Osteocyte (in vitro differentiated cells): ENCODE results near the gene SH3BP5L. TPM values are rescaled to one million over a fixed set of nuclear protein-coding genes. Genes with fewer than 3 reads are reported as not detected.

ENCODE experiments used
- DNase-seq: peaks from one replicate; pipeline ENCODE4 v3.0.0; 2021; ENCODE audit warnings: mixed read lengths; ENCODE audit not compliant: unreplicated experiment; ENCODE audit errors: extremely low spot score
- H3K27ac Mint-ChIP-seq: one replicate; pipeline ENCODE4 v1.8.0; 2021; ENCODE audit warnings: mild to moderate bottlenecking, mixed read lengths; ENCODE audit not compliant: unreplicated experiment
- H3K27me3 Mint-ChIP-seq: one replicate; pipeline ENCODE4 v1.8.0; 2021; ENCODE audit warnings: mixed read lengths; ENCODE audit not compliant: unreplicated experiment
- H3K36me3 Mint-ChIP-seq: one replicate; pipeline ENCODE4 v1.8.0; 2021; ENCODE audit warnings: mixed read lengths; ENCODE audit not compliant: unreplicated experiment
- H3K4me1 Mint-ChIP-seq: one replicate; pipeline ENCODE4 v1.8.0; 2021; ENCODE audit warnings: mixed read lengths; ENCODE audit not compliant: unreplicated experiment
- H3K4me3 Mint-ChIP-seq: one replicate; pipeline ENCODE4 v1.8.0; 2021; ENCODE audit warnings: mild to moderate bottlenecking, moderate library complexity, mixed read lengths; ENCODE audit not compliant: unreplicated experiment
- H3K9me3 Mint-ChIP-seq: one replicate; pipeline ENCODE4 v1.8.0; 2021; ENCODE audit warnings: mixed read lengths; ENCODE audit not compliant: unreplicated experiment
- total RNA-seq: library from RNA; stranded (reverse); gene quantifications from 2 replicates; pipeline ENCODE4 v1.2.1, GENCODE V29; 2021
- TF ChIP-seq, protein P1 (sequence below): fragments of 200-600 bp; sonication (generic); IDR thresholded peaks from 2 replicates; pipeline ENCODE4 v1.5.0; 2021; ENCODE audit warnings: antibody characterized with exemption, mild to moderate bottlenecking, moderate library complexity

The SH3BP5L gene
- total RNA-seq, 1 donor from 2014 or later = 32.4 TPM

- H3K27me3 Mint-ChIP-seq = no peaks in the 10 kb centered on the region
- DNase-seq = peak; percentile 68
- H3K27ac Mint-ChIP-seq = peak overlapping the region; percentile 31
- TF ChIP-seq, protein P1, sequence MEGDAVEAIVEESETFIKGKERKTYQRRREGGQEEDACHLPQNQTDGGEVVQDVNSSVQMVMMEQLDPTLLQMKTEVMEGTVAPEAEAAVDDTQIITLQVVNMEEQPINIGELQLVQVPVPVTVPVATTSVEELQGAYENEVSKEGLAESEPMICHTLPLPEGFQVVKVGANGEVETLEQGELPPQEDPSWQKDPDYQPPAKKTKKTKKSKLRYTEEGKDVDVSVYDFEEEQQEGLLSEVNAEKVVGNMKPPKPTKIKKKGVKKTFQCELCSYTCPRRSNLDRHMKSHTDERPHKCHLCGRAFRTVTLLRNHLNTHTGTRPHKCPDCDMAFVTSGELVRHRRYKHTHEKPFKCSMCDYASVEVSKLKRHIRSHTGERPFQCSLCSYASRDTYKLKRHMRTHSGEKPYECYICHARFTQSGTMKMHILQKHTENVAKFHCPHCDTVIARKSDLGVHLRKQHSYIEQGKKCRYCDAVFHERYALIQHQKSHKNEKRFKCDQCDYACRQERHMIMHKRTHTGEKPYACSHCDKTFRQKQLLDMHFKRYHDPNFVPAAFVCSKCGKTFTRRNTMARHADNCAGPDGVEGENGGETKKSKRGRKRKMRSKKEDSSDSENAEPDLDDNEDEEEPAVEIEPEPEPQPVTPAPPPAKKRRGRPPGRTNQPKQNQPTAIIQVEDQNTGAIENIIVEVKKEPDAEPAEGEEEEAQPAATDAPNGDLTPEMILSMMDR = no peak
- peaks cover 1% of the 10 kb centered on the region for H3K36me3 Mint-ChIP-seq
- H3K4me3 Mint-ChIP-seq = no peak overlapping the region
- peaks cover 18% of the 10 kb centered on the region for H3K4me1 Mint-ChIP-seq
- H3K9me3 Mint-ChIP-seq = no peaks in the 10 kb centered on the region
These were observed 30.5 kb upstream of the SH3BP5L start for GRCh38 chr1:248856176-248856575.

DNA sequence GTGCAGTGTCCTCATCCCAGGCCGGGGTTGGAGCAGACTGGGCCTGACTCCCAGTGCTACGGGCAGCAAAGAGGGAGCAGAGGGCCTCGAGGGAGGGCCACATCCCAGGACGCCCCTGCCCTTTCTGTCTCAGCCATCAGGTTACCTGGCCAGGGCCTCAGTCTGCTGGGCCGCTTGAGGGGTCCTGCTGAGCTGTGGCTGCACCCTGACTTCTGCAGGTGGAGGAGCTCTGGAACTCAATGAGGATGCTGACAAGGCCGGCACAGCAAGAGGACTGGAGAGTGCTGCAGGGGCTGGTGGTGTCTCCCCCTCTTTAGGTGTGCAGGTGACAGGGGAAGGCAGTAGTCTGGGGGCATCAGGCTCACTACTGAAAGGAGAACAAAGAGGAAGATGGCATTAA is 29.9 kb upstream of the SH3BP5L start:
- H3K36me3 Mint-ChIP-seq = peaks cover 1% of the 10 kb centered on the region
- TF ChIP-seq, protein P1 = no peak
- no peaks in the 10 kb centered on the region for H3K9me3 Mint-ChIP-seq
- H3K27ac Mint-ChIP-seq = no peak overlapping the region
- no peaks in the 10 kb centered on the region for H3K27me3 Mint-ChIP-seq
- DNase-seq = no peak
- H3K4me3 Mint-ChIP-seq = no peak overlapping the region
- H3K4me1 Mint-ChIP-seq = peaks cover 18% of the 10 kb centered on the region

GRCh38 chr1:248853663-248854375 is 28.1 kb upstream of the SH3BP5L start:
- no peak overlapping the region for H3K27ac Mint-ChIP-seq
- H3K36me3 Mint-ChIP-seq = peaks cover 14% of the 10 kb centered on the region
- no peaks in the 10 kb centered on the region for H3K27me3 Mint-ChIP-seq
- no peak overlapping the region for H3K4me3 Mint-ChIP-seq
- TF ChIP-seq, protein P1 = no peak
- DNase-seq = peak; percentile 62
- H3K4me1 Mint-ChIP-seq = peaks cover 10% of the 10 kb centered on the region
- H3K9me3 Mint-ChIP-seq = no peaks in the 10 kb centered on the region

- TF ChIP-seq, protein P1 = no peak
- Mint-ChIP-seq H3K36me3 (peaks cover 21% of the 10 kb centered on the region), H3K4me3 (no peak overlapping the region), H3K9me3 (no peaks in the 10 kb centered on the region), H3K27ac (no peak overlapping the region), H3K27me3 (no peaks in the 10 kb centered on the region), H3K4me1 (peaks cover 4% of the 10 kb centered on the region)
- peak; percentile 2 for DNase-seq
These were observed 27.0 kb upstream of the SH3BP5L start for GRCh38 chr1:248852481-248853405.

DNA sequence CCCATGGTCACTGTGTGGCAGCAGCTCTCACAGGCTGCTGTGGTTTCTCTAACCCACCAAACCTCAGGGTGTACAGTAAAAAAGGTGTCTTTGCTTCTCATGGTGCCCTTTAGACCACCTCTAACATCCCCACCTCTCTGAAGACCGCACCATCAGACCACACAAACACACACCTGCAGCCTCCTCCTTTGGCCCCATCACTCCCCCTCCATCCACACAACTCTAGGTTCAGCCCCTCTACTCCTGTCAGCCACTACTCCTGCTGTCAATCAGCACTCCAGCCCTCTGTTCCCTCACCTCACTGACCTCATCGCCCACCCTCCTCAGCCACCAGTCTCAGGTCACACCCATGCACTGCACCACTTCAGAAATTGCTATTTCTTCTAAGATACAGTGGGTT is 25.7 kb upstream of the SH3BP5L start:
- H3K4me1 Mint-ChIP-seq = no peaks in the 10 kb centered on the region
- H3K9me3 Mint-ChIP-seq = no peaks in the 10 kb centered on the region
- H3K27me3 Mint-ChIP-seq = no peaks in the 10 kb centered on the region
- H3K27ac Mint-ChIP-seq = no peak overlapping the region
- no peak overlapping the region for H3K4me3 Mint-ChIP-seq
- peaks cover 27% of the 10 kb centered on the region for H3K36me3 Mint-ChIP-seq
- peak; percentile 48 for DNase-seq
- TF ChIP-seq, protein P1 = no peak
